DND-41 (cell line): ENCODE results near the gene CD83.

Source experiments
- ATAC-seq: fragments of 200-7000 bp; cut with Tn5 transposase; 3 replicates; pipeline ENCODE4 v1.9.1; 2021; ENCODE audit warnings: low read depth; ENCODE audit not compliant: insufficient read depth
- DNase-seq: peaks from one replicate; pipeline ENCODE4 v3.0.0-alpha.2; 2020
- H2AFZ ChIP-seq: 2 replicates; pipeline ENCODE4 v1.6.0; 2012; ENCODE audit warnings: low read depth, low read length
- H3K27ac ChIP-seq: 2 replicates; pipeline ENCODE4 v1.5.1; 2012; ENCODE audit warnings: low read length, inconsistent platforms
- H3K27me3 ChIP-seq: fragments of 200-600 bp; sonication (generic); 2 replicates; pipeline ENCODE4 v1.6.0; 2012; ENCODE audit warnings: low read length, mild to moderate bottlenecking, inconsistent platforms; ENCODE audit not compliant: insufficient read depth, poor library complexity
- H3K36me3 ChIP-seq: 2 replicates; pipeline ENCODE4 v1.5.1; 2012; ENCODE audit warnings: low read length, inconsistent platforms; ENCODE audit not compliant: insufficient read depth
- H3K4me1 ChIP-seq: 2 replicates; pipeline ENCODE4 v1.5.1; 2012; ENCODE audit warnings: mild to moderate bottlenecking, low read length; ENCODE audit not compliant: insufficient read depth
- H3K4me2 ChIP-seq: 2 replicates; pipeline ENCODE4 v1.6.0; 2012; ENCODE audit warnings: mild to moderate bottlenecking, moderate library complexity, low read length, inconsistent platforms; ENCODE audit not compliant: insufficient read depth
- H3K4me3 ChIP-seq, 2 experiments: fragments of 200-600 bp in 1 of 2; shearing (Covaris generic) in 1 of 2; 2 replicates each; pipeline ENCODE4 v1.5.1; 2012 to 2016; ENCODE audit warnings: inconsistent platforms in 2 of 2, low read length in 2 of 2, mild to moderate bottlenecking in 2 of 2, low read depth in 1 of 2, moderate library complexity in 1 of 2
- H3K79me2 ChIP-seq: 2 replicates; pipeline ENCODE4 v1.6.0; 2012; ENCODE audit warnings: low read length, inconsistent platforms; ENCODE audit not compliant: insufficient read depth
- H3K9ac ChIP-seq: 2 replicates; pipeline ENCODE4 v1.6.0; 2012; ENCODE audit warnings: low read depth, mild to moderate bottlenecking, inconsistent platforms, low read length, moderate library complexity
- H3K9me3 ChIP-seq: 2 replicates; pipeline ENCODE4 v1.5.1; 2012; ENCODE audit warnings: low read length, moderate library complexity, mild to moderate bottlenecking, inconsistent platforms; ENCODE audit not compliant: insufficient read depth, severe bottlenecking
- H4K20me1 ChIP-seq: 2 replicates; pipeline ENCODE4 v1.6.0; 2012; ENCODE audit warnings: low read length; ENCODE audit not compliant: insufficient read depth
- EZH2 ChIP-seq: IDR thresholded peaks from 3 replicates; pipeline ENCODE4 v1.6.1; 2012; ENCODE audit warnings: borderline replicate concordance, low read depth, mild to moderate bottlenecking, moderate library complexity, low read length, inconsistent platforms; ENCODE audit not compliant: severe bottlenecking
- TF ChIP-seq, protein P1 (sequence below): IDR thresholded peaks from 2 replicates; pipeline ENCODE4 v1.5.1; 2012; ENCODE audit warnings: borderline replicate concordance, low read length, moderate library complexity, mild to moderate bottlenecking; ENCODE audit not compliant: poor library complexity, severe bottlenecking; ENCODE audit errors: extremely low read depth

CD83 gene

DNA sequence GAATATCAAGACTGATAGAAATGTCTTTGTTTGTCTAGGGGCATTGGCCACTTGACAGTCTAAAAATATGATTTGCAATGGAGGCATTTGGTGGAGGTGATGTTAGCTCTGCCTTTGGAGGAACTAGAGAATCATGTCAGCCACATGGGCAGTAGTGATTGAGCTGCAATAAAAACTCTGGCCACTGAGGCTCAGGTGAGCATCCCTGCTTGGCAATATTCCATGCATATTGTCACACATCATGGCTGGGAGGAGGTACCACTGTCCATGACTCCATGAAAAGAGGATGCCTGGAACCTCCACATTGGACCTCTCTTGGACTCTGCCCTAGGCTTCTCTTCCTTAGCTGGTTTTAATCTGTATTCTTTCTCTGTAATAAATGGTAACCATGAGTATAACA, 10.6 kb upstream of the CD83 start:
- no peak overlapping the region for H3K4me2 ChIP-seq
- no peak overlapping the region for H2AFZ ChIP-seq
- no peaks in the 10 kb centered on the region for H4K20me1 ChIP-seq
- peaks cover 6% of the 10 kb centered on the region for H3K27me3 ChIP-seq
- DNase-seq = no peak
- H3K9ac ChIP-seq = no peak overlapping the region
- no peaks in the 10 kb centered on the region for H3K79me2 ChIP-seq
- H3K4me1 ChIP-seq = no peaks in the 10 kb centered on the region; the same call in 1 of the 2 replicates
- H3K4me3 ChIP-seq = no peak overlapping the region
- H3K36me3 ChIP-seq = no peaks in the 10 kb centered on the region
- ATAC-seq = no peak
- no peak for TF ChIP-seq EZH2
- TF ChIP-seq, protein P1, sequence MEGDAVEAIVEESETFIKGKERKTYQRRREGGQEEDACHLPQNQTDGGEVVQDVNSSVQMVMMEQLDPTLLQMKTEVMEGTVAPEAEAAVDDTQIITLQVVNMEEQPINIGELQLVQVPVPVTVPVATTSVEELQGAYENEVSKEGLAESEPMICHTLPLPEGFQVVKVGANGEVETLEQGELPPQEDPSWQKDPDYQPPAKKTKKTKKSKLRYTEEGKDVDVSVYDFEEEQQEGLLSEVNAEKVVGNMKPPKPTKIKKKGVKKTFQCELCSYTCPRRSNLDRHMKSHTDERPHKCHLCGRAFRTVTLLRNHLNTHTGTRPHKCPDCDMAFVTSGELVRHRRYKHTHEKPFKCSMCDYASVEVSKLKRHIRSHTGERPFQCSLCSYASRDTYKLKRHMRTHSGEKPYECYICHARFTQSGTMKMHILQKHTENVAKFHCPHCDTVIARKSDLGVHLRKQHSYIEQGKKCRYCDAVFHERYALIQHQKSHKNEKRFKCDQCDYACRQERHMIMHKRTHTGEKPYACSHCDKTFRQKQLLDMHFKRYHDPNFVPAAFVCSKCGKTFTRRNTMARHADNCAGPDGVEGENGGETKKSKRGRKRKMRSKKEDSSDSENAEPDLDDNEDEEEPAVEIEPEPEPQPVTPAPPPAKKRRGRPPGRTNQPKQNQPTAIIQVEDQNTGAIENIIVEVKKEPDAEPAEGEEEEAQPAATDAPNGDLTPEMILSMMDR = no peak
- H3K9me3 ChIP-seq = peaks cover 6% of the 10 kb centered on the region
- no peak overlapping the region for H3K27ac ChIP-seq

DNA sequence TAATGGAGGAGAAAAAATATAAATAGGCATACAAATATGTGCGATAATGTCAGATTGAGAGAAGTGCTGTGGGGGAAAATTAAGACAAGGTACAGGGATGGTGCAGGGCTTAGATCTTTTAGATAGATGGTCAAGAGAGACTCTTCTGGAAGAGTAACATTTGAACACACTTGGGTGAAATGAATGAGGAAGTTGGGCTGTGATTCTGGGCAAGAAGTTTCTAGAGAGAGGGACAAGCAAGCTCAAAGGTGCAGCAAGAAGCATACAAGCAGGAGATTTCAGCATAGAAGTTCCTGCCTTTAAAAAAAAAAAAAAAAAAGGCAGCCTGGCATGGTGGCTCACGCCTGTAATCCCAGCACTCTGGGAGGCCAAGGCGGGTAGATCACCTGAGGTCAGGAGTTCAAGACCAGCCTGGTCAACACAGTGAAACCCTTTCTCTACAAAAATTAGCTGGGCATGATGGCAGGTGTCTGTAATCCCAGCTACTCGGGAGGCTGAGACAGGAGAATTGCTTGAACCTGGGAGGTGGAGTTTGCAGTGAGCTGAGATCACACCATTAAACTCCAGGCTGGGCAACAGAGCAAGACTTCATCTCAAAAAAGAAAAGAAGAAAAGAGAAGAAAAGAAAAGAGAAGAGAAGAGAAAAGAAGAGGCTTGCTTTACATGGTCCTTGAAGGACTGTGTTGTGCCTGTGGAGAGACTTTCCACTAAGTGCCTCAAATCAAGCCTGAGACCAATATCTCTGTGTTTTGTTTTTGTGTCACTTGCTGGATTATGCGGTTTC, 9.7 kb upstream of the CD83 start:
- no peak for DNase-seq
- Histone ChIP-seq H3K4me3 (no peak overlapping the region), H3K9ac (no peak overlapping the region), H2AFZ (no peak overlapping the region), H3K9me3 (peaks cover 6% of the 10 kb centered on the region), H3K36me3 (no peaks in the 10 kb centered on the region), H3K4me2 (no peak overlapping the region), H3K4me1 (no peaks in the 10 kb centered on the region; the same call in 1 of the 2 replicates), H3K27me3 (peaks cover 11% of the 10 kb centered on the region), H4K20me1 (no peaks in the 10 kb centered on the region), H3K79me2 (no peaks in the 10 kb centered on the region), H3K27ac (no peak overlapping the region)
- TF ChIP-seq, protein P1 = no peak
- TF ChIP-seq EZH2 = no peak
- ATAC-seq = no peak

DNA sequence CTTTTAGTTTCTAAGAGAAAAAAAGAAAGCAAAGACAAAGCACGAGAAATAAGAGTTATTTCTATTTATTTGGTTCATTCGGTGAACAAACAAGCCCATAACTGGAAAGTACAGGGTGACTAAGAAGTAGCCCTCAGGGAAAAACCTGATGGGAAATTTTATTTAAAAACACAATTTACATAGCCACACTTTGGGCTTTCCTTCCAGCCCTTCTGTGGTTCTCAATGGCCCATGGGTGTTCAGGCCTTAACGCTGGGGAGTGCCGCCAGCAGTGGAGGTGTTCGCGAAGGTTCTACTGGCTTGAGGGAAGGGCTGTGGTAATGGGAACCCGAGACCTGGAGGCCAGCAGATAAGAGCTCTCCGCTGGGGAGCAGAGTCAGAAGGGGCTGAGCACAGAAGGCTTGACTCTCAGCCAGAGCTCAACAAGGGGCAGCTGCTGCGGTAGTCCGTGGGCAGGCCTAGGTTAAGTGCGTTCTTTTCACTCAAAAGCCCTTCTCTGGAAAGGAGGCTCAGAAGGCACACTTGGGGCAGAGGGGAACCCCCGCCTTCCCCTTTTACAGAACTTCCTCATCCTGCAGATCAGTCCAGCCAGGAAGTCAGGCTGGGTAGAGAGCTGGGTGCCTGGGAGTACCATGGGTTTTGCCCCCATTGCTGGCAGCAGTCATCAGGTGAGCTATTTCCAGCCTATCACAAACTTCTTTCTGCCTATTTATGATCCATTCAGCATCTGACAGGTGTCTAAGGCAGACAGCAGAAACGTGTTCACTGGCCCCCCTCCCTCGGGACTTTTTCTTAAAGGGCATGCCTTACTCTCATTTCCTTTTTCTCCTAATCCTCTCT, 8.8 kb upstream of the CD83 start:
- Histone ChIP-seq H4K20me1 (no peaks in the 10 kb centered on the region), H3K4me3 (no peak overlapping the region), H3K4me2 (no peak overlapping the region), H3K36me3 (no peaks in the 10 kb centered on the region), H2AFZ (0 out of 2 replicates have a peak overlapping the region, but pooled peaks have one; percentile 39), H3K27me3 (peaks cover 11% of the 10 kb centered on the region), H3K9me3 (peaks cover 6% of the 10 kb centered on the region), H3K79me2 (no peaks in the 10 kb centered on the region), H3K4me1 (no peaks in the 10 kb centered on the region; the same call in 1 of the 2 replicates), H3K9ac (no peak overlapping the region), H3K27ac (no peak overlapping the region)
- TF ChIP-seq, protein P1 = no peak
- no peak for TF ChIP-seq EZH2
- no peak for DNase-seq
- peak; percentile 37; the same call in 1 of the 3 replicates for ATAC-seq
